Right ventricle myocardium inferior (tissue), 1 donor: ENCODE results near the gene POTEM. TPM values are rescaled to one million over a fixed set of nuclear protein-coding genes. Genes with fewer than 3 reads are reported as not detected.
"Not testable (repeated sequence)": the region's sequence is repeated elsewhere in the genome, so short reads cannot be mapped to it uniquely, and the experiment has no call there.

ENCODE experiments used
- ATAC-seq: fragments of 200-7000 bp; cut with Tn5 transposase; one replicate; pipeline ENCODE4 v1.9.1; 2020; ENCODE audit warnings: mild to moderate bottlenecking, moderate library complexity
- DNase-seq: peaks from one replicate; pipeline ENCODE4 v3.0.0; 2021; ENCODE audit errors: missing footprints
- intact Hi-C: fragments of 100-400 bp; cut with DNase I; formaldehyde crosslinking; loops from one replicate; pipeline ENCODE4 v1.11.0; 2022
- long read RNA-seq: library from polyadenylated mRNA; unstranded; transcript quantifications from one replicate; pipeline ENCODE4 v2.0.0, GENCODE V29; 2021
- total RNA-seq: library from RNA; stranded (reverse); fragmentation: NEBNext Ultra II Directional; extraction: Animal tissue kit (Norgen Biotek cat#: 25700); gene quantifications from one replicate; pipeline ENCODE4 v1.2.1, GENCODE V29; 2021
- donor health status: DM: no; HTN: yes; CAD: no; lungs with severe emphysema.

Gene POTEM
- not detected for total RNA-seq
- long read RNA-seq = 0 reads

DNA sequence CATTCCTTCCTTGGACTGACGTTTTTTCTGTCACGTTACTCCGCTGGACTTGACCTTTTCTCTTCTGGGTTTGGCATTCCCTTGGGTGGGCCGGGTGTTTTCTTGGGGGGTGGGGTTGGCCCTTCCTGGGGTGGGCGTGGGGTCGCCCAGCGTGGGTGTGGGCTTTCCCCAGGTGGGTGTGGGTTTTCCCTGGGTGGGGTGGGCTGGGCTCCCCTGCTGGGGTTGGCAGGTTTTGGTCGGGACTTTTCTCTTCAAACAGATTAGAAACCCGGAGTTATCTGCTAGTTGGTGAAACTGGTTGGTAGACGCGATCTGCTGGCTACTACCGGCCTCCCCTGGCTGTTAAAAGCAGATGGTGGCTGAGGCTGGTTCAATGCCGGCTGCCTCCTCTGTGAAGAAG is at the start of gene POTEM:
Gene POTEM (plus strand): TSS at position 301 of the 400 bp plus-strand sequence. CDS start 52 bp downstream, at position 353.
- intact Hi-C loops, ATAC-seq, DNase-seq: not testable (repeated sequence)

DNA sequence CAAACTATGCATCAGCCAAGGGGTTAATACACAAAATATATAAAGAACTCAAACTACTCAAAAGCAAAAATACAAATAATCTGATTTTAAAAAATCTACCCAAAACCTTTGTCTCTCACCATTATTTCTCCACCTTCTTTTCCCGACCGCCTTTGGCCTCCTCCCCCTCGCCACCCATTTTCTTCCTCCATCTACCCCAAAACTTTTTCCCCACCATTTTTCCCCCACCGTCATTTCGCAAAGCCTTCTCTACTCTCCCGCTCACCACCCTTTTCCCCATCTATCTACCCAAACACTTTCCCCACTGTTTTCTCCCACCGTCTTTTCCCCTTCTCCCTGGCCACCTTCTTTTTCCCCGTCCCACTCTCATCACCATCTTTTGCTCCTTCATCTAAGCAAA is 48.9 kb upstream of the POTEM start:
- DNase-seq, intact Hi-C loops, ATAC-seq: not testable (repeated sequence)

DNA sequence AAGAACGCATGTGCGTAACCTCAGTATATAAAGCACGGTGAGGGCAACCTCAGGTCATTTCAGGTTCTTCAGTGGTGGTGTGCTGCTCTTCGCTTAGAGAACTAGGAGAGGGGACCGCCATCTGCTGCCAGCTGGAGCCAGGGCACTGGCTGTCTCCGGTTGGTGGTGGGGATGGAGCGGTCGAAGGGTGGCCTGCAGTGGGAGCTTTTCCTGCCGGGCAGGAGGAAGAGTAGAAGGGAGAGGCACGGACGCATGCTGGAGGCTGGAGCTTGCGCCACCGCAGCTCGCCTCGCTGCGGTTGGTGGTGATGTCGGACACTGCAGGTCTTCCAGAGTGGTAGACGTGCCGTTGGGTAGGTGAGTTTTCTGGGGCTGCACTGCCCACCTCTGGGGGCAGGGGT is 47.2 kb upstream of the POTEM start:
- intact Hi-C loops, ATAC-seq: not testable (repeated sequence)

DNA sequence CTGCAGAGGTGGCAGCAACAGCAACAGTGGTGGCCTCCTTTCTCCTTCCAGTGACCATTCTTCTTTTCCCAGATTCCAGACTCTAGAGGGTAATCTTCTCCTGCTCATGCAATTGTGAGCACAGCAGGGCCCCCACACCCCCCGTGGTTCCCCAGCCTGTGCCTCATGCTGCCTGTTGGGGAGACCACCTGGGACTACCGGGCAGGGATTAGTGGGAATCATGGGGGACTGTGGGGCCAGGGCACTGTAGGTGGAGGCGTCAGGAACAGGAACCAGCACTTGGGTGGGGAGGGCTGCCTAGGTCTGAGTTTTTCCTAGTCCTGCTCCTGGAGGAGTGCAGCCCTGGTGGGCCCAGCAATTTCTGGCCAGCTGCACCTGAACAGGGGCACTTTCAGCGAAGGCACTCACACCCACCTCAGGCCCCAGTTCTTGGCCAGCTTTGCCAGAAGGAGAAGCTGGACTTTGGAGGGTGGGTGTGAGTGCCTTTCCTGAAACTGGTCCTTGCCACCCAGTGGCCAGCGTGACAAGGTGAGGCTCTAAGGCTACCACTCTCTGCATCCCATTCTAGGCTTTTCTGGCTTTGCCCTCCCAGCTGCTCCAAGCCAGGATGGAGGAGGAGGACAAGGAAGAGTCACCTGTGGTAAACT is 46.1 kb upstream of the POTEM start:
- intact Hi-C loops, DNase-seq, ATAC-seq: not testable (repeated sequence)

More for the DNA sequence above, 47.2 kb upstream of the POTEM start:
- not testable (repeated sequence) for DNase-seq

DNA sequence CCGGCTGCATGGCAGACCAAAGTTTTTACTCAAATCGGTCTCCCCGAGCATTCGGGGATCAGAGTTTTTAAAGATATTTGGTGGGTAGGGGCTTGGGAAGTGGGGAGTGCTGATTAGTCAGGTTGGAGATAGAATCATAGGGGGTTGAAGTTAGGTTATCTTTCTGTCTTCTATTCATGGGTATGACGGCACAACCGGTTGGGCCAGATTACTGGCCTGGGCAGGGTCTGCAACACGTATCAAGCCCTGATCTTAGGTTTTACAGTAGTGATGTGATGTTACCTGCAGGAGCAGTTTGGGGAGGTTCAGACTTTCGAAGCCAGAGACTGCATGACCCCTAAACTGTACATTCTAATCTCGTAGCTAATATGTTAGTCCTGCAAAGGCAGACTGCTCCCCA is 30.4 kb upstream of the POTEM start:
- intact Hi-C loops, ATAC-seq: not testable (repeated sequence)
- DNase-seq = peak; percentile 25

DNA sequence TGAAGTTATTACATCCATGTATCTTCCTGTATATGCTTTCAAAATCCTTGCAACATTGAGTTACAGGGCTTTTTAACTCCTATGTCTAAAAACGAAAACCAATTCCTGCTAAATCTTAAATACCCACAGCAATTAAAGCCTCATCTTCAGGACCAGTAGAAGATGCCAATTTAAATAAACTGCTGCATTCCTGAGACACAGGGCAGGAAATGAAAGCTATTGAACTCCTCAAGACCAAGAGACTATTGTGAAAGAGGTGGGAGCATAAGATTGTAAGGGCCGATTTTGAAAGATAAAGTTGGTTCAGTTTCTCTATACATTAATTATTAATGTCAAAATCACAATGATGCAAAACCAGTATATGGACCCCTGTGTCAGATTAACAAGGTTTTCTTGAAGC is 28.5 kb upstream of the POTEM start:
- intact Hi-C loops = not testable (repeated sequence)

DNA sequence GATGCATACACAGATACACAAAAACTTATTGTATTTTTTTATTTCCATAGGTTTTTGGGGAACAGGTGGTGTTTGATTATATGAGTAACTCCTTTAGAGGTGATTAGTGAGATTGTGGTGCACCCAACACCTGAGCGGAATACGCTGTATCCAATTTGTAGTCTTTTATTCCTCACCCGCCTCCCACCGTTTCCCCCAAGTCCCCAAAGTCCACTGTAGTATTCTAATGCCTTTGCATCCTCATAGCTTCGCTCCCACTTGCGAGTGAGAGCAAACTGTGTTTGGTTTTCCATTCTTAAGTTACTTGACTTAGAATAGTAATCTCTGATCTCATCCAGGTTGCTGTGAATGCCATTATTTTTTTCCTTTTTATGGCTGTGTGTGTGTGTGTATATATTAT is 17.3 kb upstream of the POTEM start:
- DNase-seq, ATAC-seq: not testable (repeated sequence)

More for the DNA sequence above, 28.5 kb upstream of the POTEM start:
- not testable (repeated sequence) for ATAC-seq, DNase-seq

DNA sequence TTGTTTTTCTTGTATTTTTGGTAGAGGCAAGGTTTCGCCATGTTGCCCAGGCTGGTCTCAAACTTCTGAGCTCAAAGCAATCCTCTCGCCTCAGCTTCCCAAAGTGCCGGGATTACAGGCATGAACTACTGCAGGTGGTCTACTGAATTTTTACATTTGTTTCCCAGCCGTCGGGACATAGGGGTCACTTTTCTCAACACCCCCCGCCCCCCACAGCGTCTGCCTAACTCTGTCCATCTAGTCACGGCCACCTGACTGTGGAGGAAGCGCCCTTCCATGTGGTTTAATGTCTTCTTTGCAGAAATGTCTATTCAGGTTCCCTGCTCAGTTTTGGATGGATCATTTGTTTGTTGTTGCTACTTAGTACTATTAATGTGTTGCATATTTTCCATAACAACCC is 14.1 kb upstream of the POTEM start:
- intact Hi-C loops = not testable (repeated sequence)
- ATAC-seq (peak; percentile 23), DNase-seq (peak; percentile 53)

More for the DNA sequence above, 17.3 kb upstream of the POTEM start:
- intact Hi-C loops = not testable (repeated sequence)

DNA sequence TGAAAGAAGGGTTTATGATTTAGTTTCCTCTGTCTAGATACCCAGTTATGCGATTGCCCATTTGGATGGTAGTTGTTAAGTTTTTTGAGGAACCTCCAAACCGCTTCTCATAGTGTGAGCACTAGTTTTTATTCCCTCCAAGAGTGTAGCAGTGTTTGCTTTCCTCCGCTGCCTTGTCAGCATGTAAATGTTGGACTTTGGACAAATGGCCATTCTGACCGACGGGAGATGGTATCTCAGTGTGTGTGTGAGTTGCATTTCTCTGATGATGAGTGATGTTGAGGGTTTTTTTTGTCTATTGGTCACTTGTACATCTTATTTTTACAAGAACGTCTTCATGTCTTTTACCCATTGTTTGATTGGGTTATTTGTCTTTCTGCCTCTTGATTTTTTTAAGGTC is 11.4 kb upstream of the POTEM start:
- ATAC-seq, DNase-seq, intact Hi-C loops: not testable (repeated sequence)

DNA sequence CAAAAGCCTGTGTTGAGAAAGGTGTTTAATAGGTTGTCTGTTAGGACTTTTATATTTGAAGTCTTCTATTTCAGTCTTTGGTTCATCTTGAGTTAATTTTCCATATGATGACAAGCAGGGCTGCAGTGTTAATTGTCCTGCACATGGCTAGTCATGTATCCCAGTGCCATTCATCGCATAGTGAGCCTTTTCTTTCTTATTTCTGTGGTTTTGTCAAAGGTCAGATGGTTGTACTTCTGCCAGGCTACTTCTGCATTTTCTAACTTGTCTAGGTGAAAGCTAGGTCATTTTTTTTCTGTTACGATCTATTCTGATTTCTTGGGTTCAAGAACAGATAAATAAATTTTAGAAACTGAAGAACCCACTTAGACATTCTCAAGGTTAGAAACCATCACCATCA is 5.7 kb upstream of the POTEM start:
- DNase-seq, ATAC-seq, intact Hi-C loops: not testable (repeated sequence)

DNA sequence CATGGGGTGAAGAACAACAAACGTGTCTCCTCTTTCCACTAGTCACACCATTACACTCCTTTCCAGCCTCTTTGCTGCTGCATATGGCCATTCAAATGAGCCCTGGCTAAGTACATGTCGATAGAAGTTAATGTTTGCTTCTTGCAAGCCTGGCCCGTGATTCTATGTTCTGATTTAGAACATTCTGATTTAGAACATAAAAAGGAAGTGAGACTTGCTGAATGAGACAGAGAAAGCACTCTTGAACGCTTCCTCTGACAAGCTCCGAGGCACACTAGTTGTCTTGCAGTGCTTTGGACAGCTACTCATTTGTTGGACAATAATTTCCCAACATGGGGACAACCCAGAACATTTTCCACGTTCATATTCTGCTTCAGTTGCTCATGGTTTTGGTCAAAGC is 5.1 kb upstream of the POTEM start:
- intact Hi-C loops, ATAC-seq, DNase-seq: not testable (repeated sequence)

DNA sequence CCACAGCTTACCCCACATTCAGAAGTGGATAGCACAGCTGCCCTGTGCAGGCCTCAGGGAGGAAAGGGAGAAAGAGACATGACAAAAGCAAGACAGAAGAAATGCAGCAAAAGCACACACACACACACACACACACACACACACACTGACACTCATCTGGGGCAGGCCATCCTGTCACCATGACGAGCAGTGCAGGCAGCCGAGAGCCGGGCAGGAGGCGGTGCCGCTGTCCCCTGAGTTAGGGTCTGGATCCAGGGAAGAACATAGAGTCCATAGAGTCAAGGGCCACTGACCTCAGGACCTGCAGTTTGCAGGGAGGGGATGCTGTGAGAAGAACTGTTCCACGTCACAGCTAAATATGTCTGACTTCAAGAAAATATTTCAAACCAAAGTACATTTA is 4.0 kb upstream of the POTEM start:
- ATAC-seq, intact Hi-C loops, DNase-seq: not testable (repeated sequence)

DNA sequence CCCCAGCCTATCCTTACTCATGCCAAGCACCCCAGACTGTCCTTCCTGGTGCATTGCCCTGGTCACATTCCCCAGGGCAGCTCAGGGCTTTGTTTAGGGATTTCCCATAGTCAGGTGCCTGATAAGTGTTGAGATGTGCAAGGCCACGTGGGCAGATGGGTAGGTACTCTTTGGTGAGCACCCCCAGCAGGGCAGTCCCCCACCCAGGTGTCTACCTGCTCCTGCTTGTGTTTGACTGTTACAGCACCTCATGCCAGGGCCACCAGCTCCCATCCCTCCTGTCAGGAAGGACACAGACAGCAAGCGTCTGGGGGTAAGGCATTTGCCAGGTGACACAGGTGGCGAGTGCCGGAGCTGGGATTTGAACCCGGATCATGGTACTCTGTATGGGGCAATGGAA is 2.4 kb upstream of the POTEM start:
- DNase-seq, intact Hi-C loops: not testable (repeated sequence)
- peak; percentile 26 for ATAC-seq

DNA sequence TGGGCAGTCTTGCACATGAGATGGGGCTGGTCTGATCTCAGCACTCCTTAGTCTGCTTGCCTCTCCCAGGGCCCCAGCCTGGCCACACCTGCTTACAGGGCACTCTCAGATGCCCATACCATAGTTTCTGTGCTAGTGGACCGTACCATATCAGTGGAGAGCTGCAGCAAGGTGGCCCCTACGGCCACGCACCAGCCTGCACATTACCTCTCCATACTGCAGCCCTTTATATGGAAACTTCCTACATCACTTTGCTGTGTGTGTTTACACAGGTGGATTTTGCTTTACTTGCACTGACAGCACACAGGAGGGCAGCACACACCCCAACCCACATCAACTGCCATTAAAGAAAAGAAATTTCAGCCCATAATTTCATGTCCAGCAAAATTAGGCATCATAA is 35.3 kb downstream of the POTEM start:
- ATAC-seq, intact Hi-C loops: not testable (repeated sequence)
- peak; percentile 51 for DNase-seq

DNA sequence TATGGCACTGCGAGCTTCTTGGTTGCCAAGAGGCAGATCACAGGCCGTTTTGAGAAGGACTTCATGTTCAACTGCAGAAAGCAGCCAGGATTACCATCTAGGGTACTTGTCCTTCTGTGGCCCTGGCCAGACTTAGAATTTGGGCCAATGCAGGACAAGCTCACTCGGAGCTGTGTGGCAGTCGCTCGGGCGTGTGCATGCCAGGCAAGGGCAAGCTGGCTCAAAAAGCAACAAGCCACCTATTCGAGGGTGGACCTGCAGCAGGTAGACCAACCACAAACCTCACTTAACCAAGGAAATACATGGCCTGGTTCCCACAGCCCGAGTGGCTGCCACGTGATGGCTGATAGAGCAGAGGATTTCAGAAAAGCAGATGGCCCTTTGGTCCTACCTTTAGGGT is 39.3 kb downstream of the POTEM start:
- DNase-seq, ATAC-seq, intact Hi-C loops: not testable (repeated sequence)

DNA sequence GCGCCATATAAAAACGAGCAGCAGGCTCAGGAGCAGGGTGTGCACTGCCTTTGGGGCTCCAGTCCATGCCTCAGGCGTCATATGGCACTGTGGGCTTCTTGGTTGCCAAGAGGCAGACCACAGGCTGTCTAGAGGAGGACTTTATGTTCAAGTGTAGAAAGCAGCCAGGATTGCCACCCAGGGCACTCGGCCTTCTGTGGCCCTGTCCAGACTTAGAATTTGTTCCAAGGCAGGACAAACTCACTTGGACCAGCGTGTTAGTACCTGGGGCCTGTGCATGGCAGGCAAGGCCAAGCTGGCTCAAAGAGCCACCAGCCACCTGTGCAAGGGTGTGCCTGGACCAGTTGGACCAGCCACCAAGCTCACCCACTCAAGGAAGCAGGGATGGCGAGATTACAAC is 40.4 kb downstream of the POTEM start:
- intact Hi-C loops = not testable (repeated sequence)

DNA sequence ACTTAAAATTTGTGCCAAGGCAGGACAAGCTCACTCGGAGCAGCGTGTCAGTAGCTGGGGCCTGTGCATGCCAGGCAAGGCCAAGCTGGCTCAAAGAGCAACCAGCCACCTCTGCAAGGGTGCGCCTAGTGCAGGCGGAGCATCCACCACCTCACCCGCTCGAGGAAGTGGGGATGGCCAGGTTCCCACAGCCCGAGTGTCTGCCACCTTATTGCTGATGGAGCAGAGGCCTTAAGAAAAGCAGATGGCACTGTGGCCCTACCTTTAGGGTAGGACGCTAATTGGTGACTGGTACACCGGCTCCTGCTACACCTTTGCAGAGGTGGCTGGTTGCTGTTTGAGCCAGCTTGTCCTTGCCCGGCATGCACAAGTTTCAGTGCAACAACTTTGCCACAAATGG is 43.8 kb downstream of the POTEM start:
- DNase-seq = peak; percentile 9
- ATAC-seq, intact Hi-C loops: not testable (repeated sequence)

More for the DNA sequence above, 40.4 kb downstream of the POTEM start:
- ATAC-seq, DNase-seq: not testable (repeated sequence)

DNA sequence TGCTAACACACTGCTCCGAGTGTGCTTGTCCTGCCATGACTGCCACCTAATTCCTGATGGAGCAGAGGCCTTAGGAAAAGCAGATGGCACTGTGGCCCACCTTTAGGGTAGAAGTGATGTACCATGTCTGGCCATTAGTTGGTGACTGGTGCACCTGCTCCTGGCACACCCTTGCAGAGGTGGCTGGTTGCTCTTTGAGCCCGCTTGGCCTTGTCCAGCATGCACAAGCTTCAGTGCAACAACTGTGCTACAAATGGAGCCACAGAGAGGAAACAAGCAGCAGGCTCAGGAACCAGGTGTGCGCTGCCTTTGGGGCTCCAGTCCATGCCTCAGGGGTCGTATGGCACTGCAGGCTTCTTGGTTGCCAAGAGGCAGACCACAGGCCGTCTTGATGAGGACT is 44.5 kb downstream of the POTEM start:
- DNase-seq, intact Hi-C loops, ATAC-seq: not testable (repeated sequence)

DNA sequence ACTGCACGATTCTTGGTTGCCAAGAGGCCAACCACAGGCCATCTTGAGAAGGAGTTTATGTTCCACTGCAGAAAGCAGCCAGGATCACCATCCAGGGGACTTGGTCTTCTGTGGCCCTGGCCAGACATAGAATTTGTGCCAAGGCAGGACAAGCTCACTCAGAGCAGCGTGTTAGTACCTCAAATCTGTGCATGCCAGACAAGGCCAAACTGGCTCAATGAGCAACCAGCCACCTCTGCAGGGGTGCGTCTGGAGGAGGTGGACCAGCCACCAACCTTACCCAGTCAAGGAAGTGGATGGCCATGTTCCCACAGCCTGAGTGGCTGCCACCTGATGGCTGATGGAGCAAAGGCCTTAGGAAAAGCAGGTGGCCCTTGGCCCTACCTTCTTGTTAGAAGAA is 48.0 kb downstream of the POTEM start:
- DNase-seq, intact Hi-C loops, ATAC-seq: not testable (repeated sequence)

DNA sequence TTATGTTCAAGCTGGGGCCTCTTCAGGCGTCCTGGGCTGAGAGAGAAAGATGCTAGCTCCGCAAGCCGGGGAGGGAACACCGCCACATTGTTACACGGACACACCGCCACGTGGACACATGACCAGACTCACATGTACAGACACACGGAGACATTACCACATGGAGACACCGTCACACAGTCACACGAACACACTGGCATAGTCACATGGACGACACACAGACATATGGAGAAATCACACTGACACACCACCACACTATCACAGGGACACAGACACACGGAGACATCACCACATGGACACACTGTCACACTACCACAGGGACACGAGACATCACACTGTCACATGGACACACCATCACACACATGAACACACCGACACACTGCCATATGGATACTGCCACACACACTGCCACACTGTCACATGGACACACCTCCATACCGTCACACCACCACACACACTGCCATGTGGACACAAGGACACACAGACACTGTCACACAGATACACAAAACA is 57.9 kb downstream of the POTEM start:
- intact Hi-C loops = not testable (repeated sequence)
- DNase-seq = peak; percentile 34

More for the DNA sequence above, 57.9 kb downstream of the POTEM start:
- ATAC-seq = not testable (repeated sequence)
